Liver (tissue), 3 donors: ENCODE measurements around the gene SRSF4.

ENCODE experiments used
- ATF3 ChIP-seq: IDR thresholded peaks from 2 replicates; pipeline ENCODE4 v1.6.1; 2016; ENCODE audit warnings: antibody characterized with exemption
- CTCF ChIP-seq: fragments of 150-350 bp; IDR thresholded peaks from 2 replicates; pipeline ENCODE4 v1.5.1; 2017; ENCODE audit warnings: improper control_type of control experiment, low read depth, low read length; ENCODE audit not compliant: missing input control
- REST ChIP-seq: IDR thresholded peaks from 2 replicates; pipeline ENCODE4 v1.6.1; 2016; ENCODE audit warnings: antibody characterized with exemption, mild to moderate bottlenecking
- donor health status: healthy.
- donor health status: healthy.

- TF ChIP-seq CTCF (no peak), ATF3 (peak; percentile 19), REST (peak; percentile 31)
Measured at GRCh38 chr1:29136391-29136915, 45.2 kb downstream of the SRSF4 start.
